H1 (cell line): ENCODE measurements around the gene TRAF5. TPM values are rescaled to one million over a fixed set of nuclear protein-coding genes. Genes with fewer than 3 reads are reported as not detected.

Source experiments
- CTCF ChIA-PET: fragments of 300-600 bp; sonication (Branson Sonifier 250); formaldehyde crosslinking; loops from one replicate; lab custom pipeline; 2021; ENCODE audit not compliant: partially characterized antibody; lab: Charles Lee
- POLR2A ChIA-PET: fragments of 300-600 bp; sonication (Branson Sonifier 250); formaldehyde crosslinking; loops from one replicate; lab custom pipeline; 2021; ENCODE audit warnings: inconsistent platforms; ENCODE audit not compliant: partially characterized antibody; lab: Charles Lee
- DNase-seq, 2 experiments: peaks; one replicate each; pipeline versions ENCODE4 v3.0.0 to v3.0.0-alpha.2; 2010 to 2022; ENCODE audit warnings: low spot score in 2 of 2, low read depth in 1 of 2, mixed read lengths in 1 of 2
- FAIRE-seq: peaks from 2 replicates; lab custom pipeline; 2011; peaks lifted over from hg19 to GRCh38; lab: Jason Lieb, UNC
- H2AFZ ChIP-seq: 2 replicates; pipeline ENCODE4 v1.8.1; 2012; ENCODE audit warnings: low read length, inconsistent platforms
- H2AK5ac ChIP-seq: 2 replicates; pipeline ENCODE4 v1.6.1; 2013; ENCODE audit warnings: low read depth, low read length
- H2BK120ac ChIP-seq: replicated peaks from 2 replicates; pipeline ENCODE3; 2013; ENCODE audit warnings: low read depth, low read length, inconsistent platforms
- H2BK12ac ChIP-seq: 2 replicates; pipeline ENCODE4 v1.6.1; 2013; ENCODE audit warnings: low read depth, low read length
- H2BK15ac ChIP-seq: 2 replicates; pipeline ENCODE4 v1.6.1; 2013; ENCODE audit warnings: low read length
- H2BK20ac ChIP-seq: 2 replicates; pipeline ENCODE4 v1.6.1; 2013; ENCODE audit warnings: low read length
- H2BK5ac ChIP-seq: 2 replicates; pipeline ENCODE4 v1.6.1; 2013; ENCODE audit warnings: low read depth, low read length
- H3K14ac ChIP-seq: 2 replicates; pipeline ENCODE4 v1.6.1; 2013; ENCODE audit warnings: inconsistent platforms; ENCODE audit not compliant: insufficient read length
- H3K18ac ChIP-seq: 2 replicates; pipeline ENCODE4 v1.6.1; 2013; ENCODE audit warnings: low read length; ENCODE audit errors: extremely low read depth
- H3K23ac ChIP-seq: 2 replicates; pipeline ENCODE4 v1.6.1; 2013; ENCODE audit warnings: inconsistent platforms; ENCODE audit not compliant: insufficient read length
- H3K23me2 ChIP-seq: 2 replicates; pipeline ENCODE4 v1.6.1; 2013; ENCODE audit warnings: low read depth, low read length
- H3K27ac ChIP-seq: 2 replicates; pipeline ENCODE4 v1.6.1; 2011; ENCODE audit warnings: low read depth, low read length, inconsistent platforms
- H3K27me3 ChIP-seq, 4 experiments: replicated peaks in 1 of 4; 1 replicate in 1 of 4; 2 replicates in 3 of 4; pipeline versions ENCODE4 v1.6.1 to v1.8.1; 2011 to 2013; ENCODE audit warnings: low read length in 3 of 4, mild to moderate bottlenecking in 3 of 4, inconsistent platforms in 2 of 4, mixed read lengths in 2 of 4, moderate library complexity in 1 of 4; ENCODE audit not compliant: control insufficient read depth in 3 of 4, insufficient read depth in 3 of 4; ENCODE audit errors: extremely low read depth in 1 of 4
- H3K36me3 ChIP-seq, 4 experiments: 2 replicates each; pipeline versions ENCODE4 v1.6.1 to v1.8.1; 2011 to 2013; ENCODE audit warnings: mild to moderate bottlenecking in 4 of 4, low read length in 3 of 4, moderate library complexity in 2 of 4, control low read depth in 1 of 4, inconsistent platforms in 1 of 4; ENCODE audit not compliant: insufficient read depth in 4 of 4, control insufficient read depth in 2 of 4
- H3K4ac ChIP-seq: replicated peaks from 2 replicates; pipeline ENCODE3; 2013; ENCODE audit warnings: low read length, low read depth, mixed read lengths, inconsistent platforms; ENCODE audit not compliant: insufficient read length
- H3K4me1 ChIP-seq, 4 experiments: replicated peaks in 1 of 4; 1 replicate in 1 of 4; 2 replicates in 3 of 4; pipeline versions ENCODE4 v1.6.1 to v1.8.1; 2011 to 2013; ENCODE audit warnings: low read length in 3 of 4, inconsistent platforms in 2 of 4, mixed read lengths in 1 of 4; ENCODE audit not compliant: insufficient read depth in 4 of 4, control insufficient read depth in 3 of 4
- H3K4me2 ChIP-seq, 2 experiments: 2 replicates each; pipeline versions ENCODE4 v1.6.1 to v1.8.1; 2011 to 2013; ENCODE audit warnings: low read depth in 2 of 2, low read length in 2 of 2, control low read depth in 1 of 2, inconsistent platforms in 1 of 2, mild to moderate bottlenecking in 1 of 2; ENCODE audit not compliant: insufficient read depth in 1 of 2
- H3K4me3 ChIP-seq, 4 experiments: fragments of 200-600, 300-600 bp in 1 of 4; sonication (generic), shearing (Covaris generic), sonication (Bioruptor Twin) in 1 of 4; 2 replicates each; pipeline versions ENCODE4 v1.5.1 to v1.8.1; 2011 to 2016; ENCODE audit warnings: low read length in 4 of 4, low read depth in 3 of 4, control low read depth in 2 of 4, inconsistent platforms in 2 of 4, mild to moderate bottlenecking in 2 of 4, mixed read lengths in 1 of 4, moderate library complexity in 1 of 4; ENCODE audit not compliant: insufficient read depth in 2 of 4; ENCODE audit errors: extremely low read depth in 1 of 4
- H3K56ac ChIP-seq: replicated peaks from 2 replicates; pipeline ENCODE3; 2013; ENCODE audit warnings: low read depth, mild to moderate bottlenecking, mixed read lengths, low read length, inconsistent platforms; ENCODE audit not compliant: insufficient read length
- H3K79me1 ChIP-seq: 2 replicates; pipeline ENCODE4 v1.6.1; 2013; ENCODE audit warnings: low read depth, low read length, control low read depth
- H3K79me2 ChIP-seq, 2 experiments: 2 replicates each; pipeline versions ENCODE4 v1.6.1 to v1.8.1; 2012 to 2013; ENCODE audit warnings: low read length in 2 of 2, mild to moderate bottlenecking in 2 of 2, inconsistent platforms in 1 of 2; ENCODE audit not compliant: insufficient read depth in 2 of 2, control insufficient read depth in 1 of 2
- H3K9ac ChIP-seq, 4 experiments: replicated peaks in 1 of 4; 1 replicate in 1 of 4; 2 replicates in 3 of 4; pipeline versions ENCODE4 v1.6.1 to v1.8.1; 2011 to 2013; ENCODE audit warnings: low read depth in 3 of 4, low read length in 3 of 4, control low read depth in 2 of 4, mild to moderate bottlenecking in 2 of 4, moderate library complexity in 2 of 4, inconsistent platforms in 1 of 4; ENCODE audit errors: extremely low read depth in 1 of 4
- H3K9me3 ChIP-seq, 2 experiments: 2 replicates each; pipeline versions ENCODE4 v1.6.1 to v1.8.1; 2012 to 2013; ENCODE audit warnings: mild to moderate bottlenecking in 2 of 2, moderate library complexity in 2 of 2, control low read depth in 1 of 2, inconsistent platforms in 1 of 2, low read depth in 1 of 2, low read length in 1 of 2, mixed read lengths in 1 of 2; ENCODE audit not compliant: insufficient read depth in 2 of 2
- H4K20me1 ChIP-seq, 2 experiments: replicated peaks in 1 of 2; 2 replicates each; pipeline versions ENCODE3 to v1.8.1; 2011 to 2013; ENCODE audit warnings: inconsistent platforms in 2 of 2, low read length in 2 of 2, mild to moderate bottlenecking in 1 of 2; ENCODE audit not compliant: insufficient read depth in 2 of 2, control insufficient read depth in 1 of 2
- H4K5ac ChIP-seq: 2 replicates; pipeline ENCODE4 v1.6.1; 2013; ENCODE audit warnings: low read length, low read depth, mixed read lengths, inconsistent platforms; ENCODE audit not compliant: insufficient read length
- H4K8ac ChIP-seq: 2 replicates; pipeline ENCODE4 v1.8.0; 2013; ENCODE audit warnings: mild to moderate bottlenecking, moderate library complexity, low read length, inconsistent platforms; ENCODE audit not compliant: insufficient read depth; ENCODE audit errors: extremely low read depth
- H4K91ac ChIP-seq: replicated peaks from 2 replicates; pipeline ENCODE3; 2013; ENCODE audit warnings: low read length, mixed read lengths, inconsistent platforms; ENCODE audit not compliant: insufficient read length
- POU5F1 ChIP-seq: IDR thresholded peaks from 2 replicates; pipeline ENCODE4 v1.6.1; 2011; ENCODE audit warnings: low read depth, mild to moderate bottlenecking, low read length, moderate library complexity
- TAF7 ChIP-seq: optimal IDR thresholded peaks from 2 replicates; pipeline ENCODE3; 2011; ENCODE audit warnings: low read depth, mild to moderate bottlenecking, inconsistent platforms, low read length, moderate library complexity, borderline replicate concordance
- WGBS, 2 experiments: shearing (Covaris generic) in 1 of 2; methylation state at CpG; one replicate each; pipeline versions ENCODE4 v1.1.6 to v1.1.7; 2013 to 2015; ENCODE audit warnings: low lambda C conversion rate in 2 of 2, mixed read lengths in 2 of 2, inconsistent platforms in 1 of 2, low coverage in 1 of 2, missing lambda C conversion rate in 1 of 2; ENCODE audit not compliant: insufficient replicate concordance in 2 of 2, insufficient coverage in 1 of 2, insufficient read length in 1 of 2; ENCODE audit errors: extremely low coverage in 1 of 2, missing lambda C conversion rate in 1 of 2; 5-methylcytosine and 5-hydroxymethylcytosine counted together
- polyA plus RNA-seq, 7 experiments: library from polyadenylated mRNA; depleted of rRNA in 3 of 7; stranded (reverse) in 5 of 7; unstranded in 2 of 7; fragments of >200 nt in 5 of 7; fragments of 200-250 nt in 2 of 7; gene quantifications; 1 replicate in 5 of 7; 2 replicates in 1 of 7; 4 replicates in 1 of 7; pipeline versions ENCODE4 v1.2.1 to v1.2.3, GENCODE V29; 2011 to 2013; ENCODE audit warnings: missing spikeins in 2 of 7, mixed read lengths in 2 of 7
- total RNA-seq: library from RNA; stranded (reverse); fragmentation: NEBNext Ultra II Directional; extraction: Animal tissue kit (Norgen Biotek cat#: 25700); gene quantifications from 2 replicates; pipeline ENCODE4 v1.2.1, GENCODE V29; 2021

TRAF5 gene
- total and polyA plus RNA-seq, 2 of the 8 experiments (the other 6 are each of a cell fraction or from before 2014, with no cell fraction given) = 13.0 to 17.1 TPM

GRCh38 chr1:211377539-211378450 lies 51.2 kb downstream of the TRAF5 start:
- Histone ChIP-seq H2BK120ac (no peak overlapping the region), H3K23ac (no peak overlapping the region), H2BK20ac (no peak overlapping the region), H2AK5ac (no peak overlapping the region), H2AFZ (no peak overlapping the region), H3K79me1 (no peaks in the 10 kb centered on the region), H3K4me2 (peak overlapping the region; percentile 41 to 47; a peak in 3 of 4 replicates), H3K23me2 (peaks cover 5% of the 10 kb centered on the region; the same call in 1 of the 2 replicates), H3K79me2 (no peaks in the 10 kb centered on the region), H2BK12ac (no peak overlapping the region), H3K27ac (peak overlapping the region; percentile 11; the same call in 1 of the 2 replicates), H2BK5ac (no peak overlapping the region), H3K56ac (no peak overlapping the region), H3K4ac (no peak overlapping the region), H3K27me3 (no peaks in the 10 kb centered on the region), H4K20me1 (no peaks in the 10 kb centered on the region), H3K18ac (no peak overlapping the region), H3K9me3 (no peaks in the 10 kb centered on the region), H3K14ac (no peak overlapping the region), H3K4me3 (peak overlapping the region in 3 of 4 experiments; percentile 9 to 36 (median 11); a peak in 4 of 8 replicates), H4K5ac (no peak overlapping the region), H2BK15ac (no peak overlapping the region), H3K4me1 (peaks cover 0 to 15% (median 10%) of the 10 kb centered on the region in 4 experiments; a peak in 5 of 7 replicates), H3K9ac (no peak overlapping the region), H4K8ac (no peak overlapping the region), H3K36me3 (no peaks in the 10 kb centered on the region; a peak in 1 of 8 replicates), H4K91ac (no peak overlapping the region)
- POLR2A ChIA-PET = interaction anchor here (0.8 kb wide), 1 partner anchor 42 kb away, joined by 3 read pairs; no protein-coding TSS in a partner anchor
- CTCF ChIA-PET = interaction anchor here (1.3 to 1.4 kb wide), 2 partner anchors 92 to 137 kb away, joined by 4 read pairs; no protein-coding TSS in a partner anchor
- FAIRE-seq (peak; percentile 39), DNase-seq (no peak)
- WGBS, 2 experiments = 75% methylated on average over 4 of the region's 4 CpGs; no CpG with 5 or more reads in 1 of the 2 experiments
- no peak for TF ChIP-seq TAF7
- TF ChIP-seq POU5F1 = 0 out of 2 replicates have a peak, but pooled peaks have one; percentile 29
